IMR-90 (cell line): Measurements from ENCODE around the gene RNF144A.

Source experiments
- CHD1 ChIP-seq: IDR thresholded peaks from 2 replicates; pipeline ENCODE4 v1.6.1; 2012; ENCODE audit warnings: low read depth, low read length, improper control_type of control experiment
- CTCF ChIP-seq: conservative IDR thresholded peaks from 2 replicates; pipeline ENCODE4 v1.5.1; 2012; ENCODE audit warnings: mild to moderate bottlenecking, low read depth, low read length, improper control_type of control experiment
- FOS ChIP-seq: fragments of 150-350 bp; IDR thresholded peaks from 2 replicates; pipeline ENCODE4 v1.6.1; 2016; ENCODE audit warnings: low read depth, low read length
- MXI1 ChIP-seq: IDR thresholded peaks from 2 replicates; pipeline ENCODE4 v1.6.1; 2012; ENCODE audit warnings: low read depth, mild to moderate bottlenecking, low read length, moderate library complexity, borderline replicate concordance
- NFE2L2 ChIP-seq: fragments of 150-350 bp; IDR thresholded peaks from 2 replicates; pipeline ENCODE4 v1.6.1; 2016; ENCODE audit warnings: low read depth, mild to moderate bottlenecking, low read length
- POLR2A ChIP-seq: IDR thresholded peaks from 2 replicates; pipeline ENCODE4 v1.6.1; 2012; ENCODE audit warnings: mild to moderate bottlenecking, low read depth, low read length
- RFX5 ChIP-seq: IDR thresholded peaks from 2 replicates; pipeline ENCODE4 v1.8.0; 2012; ENCODE audit warnings: low read depth, mild to moderate bottlenecking, low read length, moderate library complexity
- SMC3 ChIP-seq: fragments of 150-350 bp; IDR thresholded peaks from 2 replicates; pipeline ENCODE4 v1.6.1; 2016; ENCODE audit warnings: low read depth, mild to moderate bottlenecking, antibody characterized with exemption, low read length, moderate library complexity
- USF2 ChIP-seq: fragments of 150-350 bp; IDR thresholded peaks from 2 replicates; pipeline ENCODE4 v1.6.1; 2017; ENCODE audit warnings: mild to moderate bottlenecking, antibody characterized with exemption, low read length, low read depth

- TF ChIP-seq CTCF (no peak), USF2 (no peak), NFE2L2 (no peak), RFX5 (no peak), SMC3 (no peak), FOS (no peak), MXI1 (no peak), CHD1 (no peak), POLR2A (no peak)
Measured at GRCh38 chr2:6963727-6964126, 46.5 kb downstream of the RNF144A start.
